Gastrocnemius medialis (tissue), 4 donors: Measurements from ENCODE around the gene SH3PXD2B.

Experiments
- CTCF ChIP-seq, 5 experiments: fragments of 450-650 bp in 3 of 5; fragments of 200-600 bp in 2 of 5; sonication (generic) in 2 of 5; IDR thresholded peaks in 4 of 5; conservative IDR thresholded peaks in 1 of 5; 1 replicate in 4 of 5; 2 replicates in 1 of 5; pipeline ENCODE4 v1.5.1; 2016 to 2019; ENCODE audit warnings: antibody characterized with exemption in 5 of 5, mild to moderate bottlenecking in 3 of 5, moderate library complexity in 3 of 5
- POLR2A ChIP-seq, 2 donors: fragments of 450-650 bp; IDR thresholded peaks; one replicate each; pipeline ENCODE4 v1.6.1; 2017; ENCODE audit warnings: antibody characterized with exemption in 2 of 2, mild to moderate bottlenecking in 2 of 2, moderate library complexity in 2 of 2

- TF ChIP-seq CTCF (IDR thresholded peaks at IDR 0.05 in 4 of 5, conservative IDR thresholded peaks at IDR 0.05 in 1 of 5) (no peak), POLR2A (IDR thresholded peaks at IDR 0.05) (no peak)
These were observed 48.9 kb downstream of the SH3PXD2B start for GRCh38 chr5:172405226-172406107.
